ENCODE results near the gene SLC16A2.
"Not testable (repeated sequence)": the region's sequence is repeated elsewhere in the genome, so short reads cannot be mapped to it uniquely, and the experiment has no call there.

The SLC16A2 gene

DNA sequence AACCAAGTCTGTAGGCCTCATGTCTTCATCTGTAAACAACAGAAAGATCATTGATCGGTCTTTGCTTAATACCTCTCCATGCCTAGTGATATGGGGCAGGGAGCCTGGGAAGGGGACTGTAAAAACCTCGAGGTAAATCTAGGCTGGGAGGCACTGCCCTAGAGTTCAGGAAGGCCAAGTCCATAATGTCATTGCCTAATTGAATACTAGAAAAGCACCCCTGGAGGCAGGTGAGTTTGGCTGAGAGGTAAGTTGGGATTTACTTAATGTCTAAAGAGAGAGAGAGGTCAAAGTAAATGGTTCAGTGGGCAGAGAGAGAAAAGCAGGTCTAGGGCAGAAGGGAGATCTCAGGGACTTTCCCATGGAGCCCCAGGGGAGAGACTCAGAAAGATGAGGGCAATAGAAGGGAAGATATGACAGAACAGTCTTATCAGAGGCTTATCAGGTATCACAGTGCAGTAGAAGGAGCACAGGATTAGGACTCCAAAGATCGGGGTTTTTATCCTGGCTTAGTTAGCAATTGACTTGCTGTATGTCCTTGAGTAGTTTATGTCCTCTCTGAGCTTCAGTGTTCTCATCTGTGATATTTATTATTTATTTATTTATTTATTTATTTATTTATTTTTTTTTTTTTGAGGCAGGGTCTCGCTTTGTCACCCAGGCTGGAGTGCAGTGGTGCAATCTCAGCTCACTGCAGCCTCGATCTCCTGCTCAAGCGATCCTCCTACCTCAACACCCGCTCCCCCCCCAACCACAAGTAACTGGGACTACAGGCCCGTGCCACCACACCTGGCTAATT, 85.2 kb downstream of the SLC16A2 start:
- Histone ChIP-seq H3K4me1 (ENCODE audit: control insufficient read depth, insufficient read depth, low read length) (no peaks in the 10 kb centered on the region), H3K9me3 (ENCODE audit: control insufficient read depth, insufficient read depth, low read length) (peaks cover 11% of the 10 kb centered on the region), H3K4me3 (ENCODE audit: low read depth, low read length) (no peak overlapping the region), H3K9ac (ENCODE audit: low read depth, low read length) (no peak overlapping the region), H3K27me3 (ENCODE audit: control insufficient read depth, insufficient read depth, low read length) (no peaks in the 10 kb centered on the region), H3K27ac (ENCODE audit: low read depth, low read length) (no peak overlapping the region), H3K36me3 (ENCODE audit: control insufficient read depth, insufficient read depth, low read length) (no peaks in the 10 kb centered on the region)

DNA sequence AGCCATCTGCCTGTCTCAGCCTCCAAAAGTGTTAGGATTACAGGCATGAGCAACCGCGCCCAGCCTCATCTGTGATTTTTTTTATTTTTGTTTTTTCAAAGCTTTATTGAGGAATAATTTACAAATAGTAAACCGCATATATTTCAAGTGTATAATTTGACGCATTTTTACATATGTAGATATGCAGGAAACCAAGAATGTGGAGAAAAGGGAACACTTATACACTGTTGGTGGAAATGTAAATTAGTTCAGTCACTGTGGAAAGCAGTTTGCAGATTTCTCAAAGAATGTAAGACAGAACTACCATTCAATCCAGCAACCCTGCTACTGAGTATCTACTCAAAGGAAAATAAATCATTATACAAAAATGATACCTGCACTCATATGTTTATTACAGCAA, 85.9 kb downstream of the SLC16A2 start:
- H3K27ac ChIP-seq (ENCODE audit: low read depth, low read length) = no peak overlapping the region
- peaks cover 14% of the 10 kb centered on the region for H3K9me3 ChIP-seq (ENCODE audit: control insufficient read depth, insufficient read depth, low read length)
- H3K4me3 ChIP-seq (ENCODE audit: low read depth, low read length) = no peak overlapping the region
- H3K4me1 ChIP-seq (ENCODE audit: control insufficient read depth, insufficient read depth, low read length) = no peaks in the 10 kb centered on the region
- no peaks in the 10 kb centered on the region for H3K36me3 ChIP-seq (ENCODE audit: control insufficient read depth, insufficient read depth, low read length)
- no peaks in the 10 kb centered on the region for H3K27me3 ChIP-seq (ENCODE audit: control insufficient read depth, insufficient read depth, low read length)
- H3K9ac ChIP-seq (ENCODE audit: low read depth, low read length) = no peak overlapping the region

DNA sequence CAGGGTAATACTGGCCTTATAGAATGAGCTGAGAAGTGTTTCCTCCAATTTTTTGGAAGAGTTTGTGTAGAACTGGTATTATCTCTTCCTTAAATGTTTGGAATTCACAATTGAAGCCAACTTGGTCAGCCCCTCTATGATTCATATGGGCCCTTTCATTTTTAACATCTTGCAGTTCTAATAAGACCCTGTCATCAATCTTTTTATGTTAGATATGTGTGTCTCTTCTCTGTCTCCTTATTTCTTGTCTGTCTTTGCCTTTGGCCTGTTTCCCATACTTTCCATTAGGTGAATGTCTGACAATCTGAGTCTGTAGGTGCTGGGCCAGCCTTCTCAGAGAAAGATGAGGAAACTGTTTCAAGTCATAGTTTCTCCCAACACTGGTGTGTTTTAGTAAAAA, 88.7 kb downstream of the SLC16A2 start:
- no peak overlapping the region for H3K4me3 ChIP-seq (ENCODE audit: low read depth, low read length)
- peaks cover 11% of the 10 kb centered on the region for H3K9me3 ChIP-seq (ENCODE audit: control insufficient read depth, insufficient read depth, low read length)
- H3K36me3 ChIP-seq (ENCODE audit: control insufficient read depth, insufficient read depth, low read length) = no peaks in the 10 kb centered on the region
- H3K27me3 ChIP-seq (ENCODE audit: control insufficient read depth, insufficient read depth, low read length) = no peaks in the 10 kb centered on the region
- H3K4me1 ChIP-seq (ENCODE audit: control insufficient read depth, insufficient read depth, low read length) = peaks cover 15% of the 10 kb centered on the region; the same call in 1 of the 2 replicates
- no peak overlapping the region for H3K9ac ChIP-seq (ENCODE audit: low read depth, low read length)
- H3K27ac ChIP-seq (ENCODE audit: low read depth, low read length) = no peak overlapping the region

DNA sequence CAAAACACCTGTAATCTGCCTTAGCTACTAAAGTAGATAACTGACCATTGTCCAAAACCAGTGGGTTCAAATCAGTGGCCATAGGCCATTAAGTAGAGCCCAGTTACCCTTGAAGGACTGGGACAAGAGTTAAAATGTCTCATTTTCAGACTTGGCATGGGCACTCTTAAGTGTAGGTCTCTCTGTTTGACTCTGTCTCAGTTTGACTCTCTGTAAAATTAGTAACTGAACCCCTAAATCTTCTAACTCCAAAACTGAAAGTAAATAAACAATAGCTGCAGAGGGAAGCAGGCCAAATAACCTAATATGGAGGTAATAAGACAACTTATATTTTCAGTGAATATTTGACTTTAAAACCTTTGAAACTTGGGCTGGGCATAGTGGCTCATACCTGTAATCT, 89.1 kb downstream of the SLC16A2 start:
- H3K36me3 ChIP-seq (ENCODE audit: control insufficient read depth, insufficient read depth, low read length) = no peaks in the 10 kb centered on the region
- H3K4me3 ChIP-seq (ENCODE audit: low read depth, low read length) = no peak overlapping the region
- H3K27me3 ChIP-seq (ENCODE audit: control insufficient read depth, insufficient read depth, low read length) = no peaks in the 10 kb centered on the region
- H3K27ac ChIP-seq (ENCODE audit: low read depth, low read length) = no peak overlapping the region
- peaks cover 12% of the 10 kb centered on the region for H3K9me3 ChIP-seq (ENCODE audit: control insufficient read depth, insufficient read depth, low read length)
- H3K9ac ChIP-seq (ENCODE audit: low read depth, low read length) = no peak overlapping the region
- peaks cover 15% of the 10 kb centered on the region; the same call in 1 of the 2 replicates for H3K4me1 ChIP-seq (ENCODE audit: control insufficient read depth, insufficient read depth, low read length)

DNA sequence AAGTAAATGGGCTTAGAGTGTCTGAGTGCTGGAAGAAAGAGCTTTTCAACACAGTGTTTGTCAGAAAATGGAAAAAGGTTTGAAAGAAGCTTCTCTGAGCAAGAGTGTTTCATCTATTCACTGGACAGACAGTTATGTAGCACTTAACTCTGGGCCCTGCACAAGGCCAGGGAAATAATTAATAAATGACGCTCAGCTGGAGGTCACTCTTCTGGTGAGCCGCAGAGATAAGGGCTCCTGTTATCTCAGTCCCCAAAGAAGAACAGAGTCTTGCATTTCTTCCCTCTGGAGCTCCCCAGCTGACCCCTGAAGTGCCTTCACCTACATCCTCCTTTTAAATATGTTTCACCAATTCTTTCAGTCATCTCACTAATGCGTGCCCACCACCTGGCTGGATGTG, 90.4 kb downstream of the SLC16A2 start:
- no peaks in the 10 kb centered on the region for H3K27me3 ChIP-seq (ENCODE audit: control insufficient read depth, insufficient read depth, low read length)

DNA sequence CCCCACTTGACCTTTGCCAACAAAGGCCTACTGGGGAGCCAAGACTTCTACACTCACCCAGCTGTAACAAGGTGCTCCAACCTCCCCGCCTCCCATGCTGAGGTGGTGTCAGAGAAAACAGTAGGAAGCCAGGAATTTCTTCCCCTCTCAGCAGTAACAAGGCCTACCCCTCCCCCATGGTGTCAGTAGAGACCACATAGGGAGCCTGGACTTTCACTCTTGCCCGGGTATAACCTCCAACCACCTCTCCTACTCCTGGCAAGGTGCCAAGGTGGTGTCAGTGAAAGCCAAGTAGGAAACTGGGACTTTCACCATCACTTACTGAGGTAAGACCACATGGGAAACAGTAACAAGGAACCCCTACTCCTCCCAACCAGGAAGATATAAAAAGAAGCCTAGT, 93.1 kb downstream of the SLC16A2 start:
- Histone ChIP-seq H3K9ac (ENCODE audit: low read depth, low read length) (no peak overlapping the region), H3K27ac (ENCODE audit: low read depth, low read length) (no peak overlapping the region), H3K4me3 (ENCODE audit: low read depth, low read length) (0 out of 2 replicates have a peak overlapping the region, but pooled peaks have one; percentile 26), H3K27me3 (ENCODE audit: control insufficient read depth, insufficient read depth, low read length) (no peaks in the 10 kb centered on the region), H3K4me1 (ENCODE audit: control insufficient read depth, insufficient read depth, low read length) (peaks cover 15% of the 10 kb centered on the region; the same call in 1 of the 2 replicates), H3K36me3 (ENCODE audit: control insufficient read depth, insufficient read depth, low read length) (no peaks in the 10 kb centered on the region), H3K9me3 (ENCODE audit: control insufficient read depth, insufficient read depth, low read length) (peaks cover 30% of the 10 kb centered on the region)

More for the DNA sequence above, 90.4 kb downstream of the SLC16A2 start:
- H3K4me3 ChIP-seq (ENCODE audit: low read depth, low read length) = no peak overlapping the region
- H3K9ac ChIP-seq (ENCODE audit: low read depth, low read length) = no peak overlapping the region
- no peaks in the 10 kb centered on the region for H3K36me3 ChIP-seq (ENCODE audit: control insufficient read depth, insufficient read depth, low read length)
- peaks cover 15% of the 10 kb centered on the region; the same call in 1 of the 2 replicates for H3K4me1 ChIP-seq (ENCODE audit: control insufficient read depth, insufficient read depth, low read length)
- H3K27ac ChIP-seq (ENCODE audit: low read depth, low read length) = no peak overlapping the region
- peaks cover 15% of the 10 kb centered on the region for H3K9me3 ChIP-seq (ENCODE audit: control insufficient read depth, insufficient read depth, low read length)

DNA sequence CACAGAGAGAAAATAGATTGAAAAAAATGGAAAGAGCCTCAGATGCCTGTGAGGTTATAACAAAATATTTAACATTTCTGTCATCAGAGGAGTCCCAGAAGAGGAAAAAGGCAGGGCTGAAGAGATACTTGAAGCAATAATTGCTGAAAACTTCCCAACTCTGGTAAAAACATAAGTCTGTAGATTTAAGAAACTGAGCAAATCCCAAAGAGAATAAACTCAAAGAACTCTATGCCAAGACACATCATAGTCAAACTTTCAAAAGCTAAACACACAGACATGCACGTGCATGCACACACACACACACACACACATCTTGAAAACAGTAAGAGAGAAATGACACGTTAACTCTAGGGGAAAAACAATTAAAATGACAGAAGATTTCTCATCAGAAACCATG, 94.1 kb downstream of the SLC16A2 start:
- no peak overlapping the region for H3K9ac ChIP-seq (ENCODE audit: low read depth, low read length)
- H3K9me3 ChIP-seq (ENCODE audit: control insufficient read depth, insufficient read depth, low read length) = peaks cover 29% of the 10 kb centered on the region
- H3K4me3 ChIP-seq (ENCODE audit: low read depth, low read length) = no peak overlapping the region
- no peaks in the 10 kb centered on the region for H3K36me3 ChIP-seq (ENCODE audit: control insufficient read depth, insufficient read depth, low read length)
- H3K27ac ChIP-seq (ENCODE audit: low read depth, low read length) = no peak overlapping the region
- peaks cover 15% of the 10 kb centered on the region; the same call in 1 of the 2 replicates for H3K4me1 ChIP-seq (ENCODE audit: control insufficient read depth, insufficient read depth, low read length)
- no peaks in the 10 kb centered on the region for H3K27me3 ChIP-seq (ENCODE audit: control insufficient read depth, insufficient read depth, low read length)

DNA sequence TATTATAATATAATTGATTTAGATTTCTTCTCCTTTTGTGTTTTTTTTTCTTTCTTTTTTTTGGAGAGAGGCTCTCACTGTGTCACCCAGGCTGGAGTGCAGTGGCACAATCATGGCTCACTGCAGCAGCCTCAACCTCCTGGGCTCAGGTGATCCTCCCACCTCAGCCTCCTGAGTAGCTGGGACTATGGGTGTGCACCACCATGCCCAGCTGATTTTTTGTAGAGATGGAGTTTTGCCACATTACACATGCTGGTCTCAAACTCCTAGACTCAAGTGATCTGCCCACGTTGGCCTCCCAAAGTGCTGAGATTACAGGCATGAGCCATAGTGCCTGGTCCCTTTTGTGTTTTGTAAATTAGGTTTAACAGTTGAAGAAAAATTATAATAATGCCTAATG, 94.7 kb downstream of the SLC16A2 start:
- not testable (repeated sequence) for H3K4me3 ChIP-seq (ENCODE audit: low read depth, low read length); H3K9ac ChIP-seq (ENCODE audit: low read depth, low read length); H3K27me3 ChIP-seq (ENCODE audit: control insufficient read depth, insufficient read depth, low read length); H3K27ac ChIP-seq (ENCODE audit: low read depth, low read length); H3K36me3 ChIP-seq (ENCODE audit: control insufficient read depth, insufficient read depth, low read length)
- peaks cover 15% of the 10 kb centered on the region; the same call in 1 of the 2 replicates for H3K4me1 ChIP-seq (ENCODE audit: control insufficient read depth, insufficient read depth, low read length)
- peaks cover 28% of the 10 kb centered on the region for H3K9me3 ChIP-seq (ENCODE audit: control insufficient read depth, insufficient read depth, low read length)

DNA sequence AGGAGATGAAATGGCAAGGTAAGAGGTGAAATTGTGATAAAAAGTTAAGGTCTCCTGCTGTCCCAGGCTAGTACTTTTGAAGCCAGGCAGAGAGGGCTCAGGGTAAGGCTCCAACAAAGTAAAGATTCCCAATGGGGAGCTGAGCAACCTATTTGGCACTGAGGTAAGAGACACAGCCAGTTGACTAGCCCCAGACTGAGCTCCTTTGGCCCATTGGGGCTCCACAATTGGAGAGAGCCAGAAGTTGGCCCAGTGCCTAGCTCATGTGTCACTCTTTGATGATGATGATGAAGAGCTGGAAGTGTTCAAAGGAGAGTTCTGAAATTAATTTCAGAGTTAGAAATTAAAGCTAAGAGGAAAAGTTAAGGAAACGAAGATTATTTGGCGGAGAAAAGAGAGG, 98.6 kb downstream of the SLC16A2 start:
- Histone ChIP-seq H3K36me3 (ENCODE audit: control insufficient read depth, insufficient read depth, low read length) (no peaks in the 10 kb centered on the region), H3K9ac (ENCODE audit: low read depth, low read length) (no peak overlapping the region), H3K4me3 (ENCODE audit: low read depth, low read length) (no peak overlapping the region), H3K27me3 (ENCODE audit: control insufficient read depth, insufficient read depth, low read length) (no peaks in the 10 kb centered on the region), H3K4me1 (ENCODE audit: control insufficient read depth, insufficient read depth, low read length) (no peaks in the 10 kb centered on the region), H3K27ac (ENCODE audit: low read depth, low read length) (no peak overlapping the region), H3K9me3 (ENCODE audit: control insufficient read depth, insufficient read depth, low read length) (peaks cover 29% of the 10 kb centered on the region; the same call in 1 of the 2 replicates)

DNA sequence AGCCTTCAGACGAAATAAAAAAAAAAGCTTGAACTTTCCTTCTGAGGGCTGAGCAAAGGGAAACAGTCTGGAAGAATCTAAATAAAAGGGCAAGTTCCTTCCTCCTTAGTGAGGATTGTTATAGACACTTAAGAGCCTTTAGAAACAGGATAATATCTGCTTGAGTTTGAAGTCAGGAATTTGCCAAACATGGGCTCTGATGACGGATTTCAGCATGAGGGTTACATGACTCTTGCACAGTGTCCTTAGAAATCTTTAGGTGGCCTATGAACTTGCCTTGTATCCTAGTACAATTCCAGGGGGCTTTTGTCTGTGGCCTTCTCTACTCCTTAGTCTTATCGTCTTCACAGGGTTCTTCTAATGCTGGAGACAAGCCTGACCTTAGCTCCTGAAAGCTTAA, 99.0 kb downstream of the SLC16A2 start:
- no peak overlapping the region for H3K27ac ChIP-seq (ENCODE audit: low read depth, low read length)

DNA sequence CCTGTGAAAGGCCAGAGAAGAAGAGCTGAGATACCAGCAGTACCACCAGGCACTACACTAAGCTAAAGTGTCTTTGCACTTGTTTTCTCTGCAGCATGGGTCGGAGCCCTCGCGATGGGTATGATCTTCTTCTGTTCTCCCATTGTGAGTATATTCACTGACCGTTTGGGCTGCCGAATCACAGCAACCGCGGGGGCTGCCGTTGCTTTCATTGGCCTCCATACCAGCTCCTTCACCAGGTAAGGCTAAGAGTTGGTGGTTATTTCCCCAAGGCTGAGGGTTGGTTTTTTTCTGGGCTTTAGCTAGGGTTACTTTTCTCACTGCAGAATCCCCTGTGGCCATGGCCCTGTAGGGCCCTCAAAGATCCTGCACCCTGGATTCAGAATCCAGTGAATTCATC, 99.6 kb downstream of the SLC16A2 start:
- no peak overlapping the region for H3K4me3 ChIP-seq (ENCODE audit: low read depth, low read length)
- H3K9ac ChIP-seq (ENCODE audit: low read depth, low read length) = no peak overlapping the region
- H3K27me3 ChIP-seq (ENCODE audit: control insufficient read depth, insufficient read depth, low read length) = no peaks in the 10 kb centered on the region
- no peaks in the 10 kb centered on the region for H3K36me3 ChIP-seq (ENCODE audit: control insufficient read depth, insufficient read depth, low read length)
- no peak overlapping the region for H3K27ac ChIP-seq (ENCODE audit: low read depth, low read length)
- H3K9me3 ChIP-seq (ENCODE audit: control insufficient read depth, insufficient read depth, low read length) = peaks cover 28% of the 10 kb centered on the region; the same call in 1 of the 2 replicates
- no peaks in the 10 kb centered on the region for H3K4me1 ChIP-seq (ENCODE audit: control insufficient read depth, insufficient read depth, low read length)

More for the DNA sequence above, 99.0 kb downstream of the SLC16A2 start:
- Histone ChIP-seq H3K9ac (ENCODE audit: low read depth, low read length) (no peak overlapping the region), H3K4me3 (ENCODE audit: low read depth, low read length) (no peak overlapping the region), H3K27me3 (ENCODE audit: control insufficient read depth, insufficient read depth, low read length) (no peaks in the 10 kb centered on the region), H3K9me3 (ENCODE audit: control insufficient read depth, insufficient read depth, low read length) (peaks cover 32% of the 10 kb centered on the region; the same call in 1 of the 2 replicates), H3K36me3 (ENCODE audit: control insufficient read depth, insufficient read depth, low read length) (no peaks in the 10 kb centered on the region), H3K4me1 (ENCODE audit: control insufficient read depth, insufficient read depth, low read length) (no peaks in the 10 kb centered on the region)
